Measurements from ENCODE around the gene KLRB1.
"Not testable (repeated sequence)": the region's sequence is repeated elsewhere in the genome, so short reads cannot be mapped to it uniquely, and the experiment has no call there.

The KLRB1 gene

GRCh38 chr12:9598363-9598762 lies 9.4 kb downstream of the KLRB1 start:
- TF ChIP-seq CTCF (conservative IDR thresholded peaks at IDR 0.05) = no peak
- no peak for TF ChIP-seq ZFX (IDR thresholded peaks at IDR 0.05)
- H3K27ac ChIP-seq = no peak overlapping the region

GRCh38 chr12:9597365-9597764 lies 10.4 kb downstream of the KLRB1 start:
- H3K27ac ChIP-seq = no peak overlapping the region
- TF ChIP-seq ZFX (IDR thresholded peaks at IDR 0.05) (no peak), CTCF (conservative IDR thresholded peaks at IDR 0.05) (no peak)

GRCh38 chr12:9590441-9590840 lies 17.3 kb downstream of the KLRB1 start:
- TF ChIP-seq CTCF (conservative IDR thresholded peaks at IDR 0.05) (no peak), ZFX (IDR thresholded peaks at IDR 0.05) (no peak)
- no peak overlapping the region for H3K27ac ChIP-seq

- no peak for TF ChIP-seq CTCF (conservative IDR thresholded peaks at IDR 0.05)
- TF ChIP-seq ZFX (IDR thresholded peaks at IDR 0.05) = no peak
- H3K27ac ChIP-seq = no peak overlapping the region
Observed at GRCh38 chr12:9588749-9589148, 19.0 kb downstream of the KLRB1 start.

GRCh38 chr12:9587987-9588600 lies 19.6 kb downstream of the KLRB1 start:
- TF ChIP-seq CTCF (conservative IDR thresholded peaks at IDR 0.05) = no peak
- no peak for TF ChIP-seq ZFX (IDR thresholded peaks at IDR 0.05)
- H3K27ac ChIP-seq = no peak overlapping the region

GRCh38 chr12:9577729-9578128 lies 30.0 kb downstream of the KLRB1 start:
- H3K27ac ChIP-seq = not testable (repeated sequence)

- H3K27ac ChIP-seq = not testable (repeated sequence)
Observed at GRCh38 chr12:9567151-9567550, 40.6 kb downstream of the KLRB1 start.

GRCh38 chr12:9566113-9566512 lies 41.6 kb downstream of the KLRB1 start:
- H3K27ac ChIP-seq = not testable (repeated sequence)

GRCh38 chr12:9564418-9564817 lies 43.3 kb downstream of the KLRB1 start:
- H3K27ac ChIP-seq = not testable (repeated sequence)

GRCh38 chr12:9562841-9563453 lies 44.8 kb downstream of the KLRB1 start:
- not testable (repeated sequence) for H3K27ac ChIP-seq

- not testable (repeated sequence) for H3K27ac ChIP-seq
Observed at GRCh38 chr12:9545489-9545888, 62.2 kb downstream of the KLRB1 start.
